Nephron progenitor cell (in vitro differentiated cells): ENCODE data around the gene APOD.
A peak's percentile ranks its signal among the peaks of the same experiment; 100 is the strongest.

Source experiments
- DNase-seq: peaks from one replicate; pipeline ENCODE4 v3.0.0; 2021
- H3K27ac Mint-ChIP-seq: 2 replicates; pipeline ENCODE4 v1.8.0; 2021; ENCODE audit warnings: mild to moderate bottlenecking, moderate library complexity, mixed read lengths
- H3K27me3 Mint-ChIP-seq: 2 replicates; pipeline ENCODE4 v1.8.0; 2021; ENCODE audit warnings: mild to moderate bottlenecking, low read depth, mixed read lengths; ENCODE audit not compliant: poor library complexity
- H3K36me3 Mint-ChIP-seq: 2 replicates; pipeline ENCODE4 v1.8.0; 2021; ENCODE audit warnings: low read depth, mixed read lengths
- H3K4me1 Mint-ChIP-seq: 2 replicates; pipeline ENCODE4 v1.8.0; 2021; ENCODE audit warnings: mixed read lengths
- H3K4me3 Mint-ChIP-seq: 2 replicates; pipeline ENCODE4 v1.8.0; 2021; ENCODE audit warnings: mild to moderate bottlenecking, moderate library complexity, mixed read lengths
- H3K9me3 Mint-ChIP-seq: 2 replicates; pipeline ENCODE4 v1.8.0; 2021; ENCODE audit warnings: mild to moderate bottlenecking, moderate library complexity, mixed read lengths
- TF ChIP-seq, protein P1 (sequence below): fragments of 200-600 bp; sonication (generic); IDR thresholded peaks from 2 replicates; pipeline ENCODE4 v1.5.0; 2021; ENCODE audit warnings: antibody characterized with exemption

Gene APOD

DNA sequence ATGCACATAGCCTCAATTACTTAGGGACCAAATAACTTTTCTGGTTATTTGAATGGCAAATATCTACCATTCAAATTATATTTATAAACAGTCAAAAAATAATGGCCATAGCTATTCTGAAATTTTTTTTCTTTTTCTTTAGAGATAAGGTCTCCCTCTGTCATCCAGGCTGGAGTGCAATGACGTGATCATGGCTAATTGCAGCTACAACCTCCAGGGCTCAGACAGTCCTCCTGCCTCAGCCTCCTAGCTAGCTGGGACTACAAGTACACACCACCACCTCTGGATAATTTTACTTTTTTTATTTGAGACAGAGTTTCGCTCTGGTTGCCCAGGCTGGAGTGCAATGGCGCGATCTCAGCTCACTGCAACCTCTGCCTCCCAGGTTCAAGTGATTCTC is 57.2 kb downstream of the APOD start:
- Mint-ChIP-seq H3K27me3 (peaks cover 3% of the 10 kb centered on the region), H3K9me3 (no peaks in the 10 kb centered on the region), H3K27ac (no peak overlapping the region), H3K36me3 (peaks cover 24% of the 10 kb centered on the region), H3K4me1 (no peaks in the 10 kb centered on the region), H3K4me3 (no peak overlapping the region)
- no peak for DNase-seq
- TF ChIP-seq, protein P1, sequence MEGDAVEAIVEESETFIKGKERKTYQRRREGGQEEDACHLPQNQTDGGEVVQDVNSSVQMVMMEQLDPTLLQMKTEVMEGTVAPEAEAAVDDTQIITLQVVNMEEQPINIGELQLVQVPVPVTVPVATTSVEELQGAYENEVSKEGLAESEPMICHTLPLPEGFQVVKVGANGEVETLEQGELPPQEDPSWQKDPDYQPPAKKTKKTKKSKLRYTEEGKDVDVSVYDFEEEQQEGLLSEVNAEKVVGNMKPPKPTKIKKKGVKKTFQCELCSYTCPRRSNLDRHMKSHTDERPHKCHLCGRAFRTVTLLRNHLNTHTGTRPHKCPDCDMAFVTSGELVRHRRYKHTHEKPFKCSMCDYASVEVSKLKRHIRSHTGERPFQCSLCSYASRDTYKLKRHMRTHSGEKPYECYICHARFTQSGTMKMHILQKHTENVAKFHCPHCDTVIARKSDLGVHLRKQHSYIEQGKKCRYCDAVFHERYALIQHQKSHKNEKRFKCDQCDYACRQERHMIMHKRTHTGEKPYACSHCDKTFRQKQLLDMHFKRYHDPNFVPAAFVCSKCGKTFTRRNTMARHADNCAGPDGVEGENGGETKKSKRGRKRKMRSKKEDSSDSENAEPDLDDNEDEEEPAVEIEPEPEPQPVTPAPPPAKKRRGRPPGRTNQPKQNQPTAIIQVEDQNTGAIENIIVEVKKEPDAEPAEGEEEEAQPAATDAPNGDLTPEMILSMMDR, result no peak

DNA sequence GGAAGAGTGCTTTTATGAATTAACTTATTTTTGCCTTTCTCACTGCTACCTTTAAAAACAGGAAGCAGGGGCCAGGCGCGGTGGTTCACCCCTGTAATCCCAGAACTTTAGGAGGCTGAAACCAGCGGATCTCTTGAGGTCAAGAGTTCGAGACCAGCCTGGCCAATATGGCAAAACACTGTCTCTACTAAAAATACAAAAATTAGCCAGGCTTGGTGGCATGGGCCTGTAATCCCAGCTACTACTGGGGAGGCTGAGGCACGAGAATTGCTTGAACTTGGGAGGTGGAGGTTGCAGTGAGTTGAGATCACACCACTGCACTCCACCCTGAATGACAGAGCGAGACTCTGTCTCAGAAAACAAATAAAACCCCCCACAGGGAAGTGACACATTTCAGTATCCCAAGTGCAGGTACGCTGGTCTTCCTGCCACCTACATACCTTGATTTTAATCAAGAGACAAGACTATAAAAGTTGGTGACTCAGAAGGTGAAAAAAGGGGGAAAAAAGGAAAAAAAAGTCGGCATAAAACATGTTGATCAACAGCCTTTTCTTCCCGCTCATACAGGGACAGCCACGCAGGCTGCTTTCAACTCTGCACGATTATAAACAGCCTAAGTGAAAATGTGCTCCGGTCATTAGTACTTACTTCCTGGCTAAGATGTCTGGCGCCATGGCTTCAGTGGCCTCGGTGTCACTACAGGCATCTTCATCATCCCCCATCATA is 59.4 kb downstream of the APOD start:
- Mint-ChIP-seq H3K4me3 (no peak overlapping the region), H3K4me1 (no peaks in the 10 kb centered on the region), H3K27ac (peak overlapping the region; percentile 13), H3K9me3 (no peaks in the 10 kb centered on the region), H3K36me3 (peaks cover 21% of the 10 kb centered on the region), H3K27me3 (peaks cover 3% of the 10 kb centered on the region)
- no peak for DNase-seq
- TF ChIP-seq, protein P1, result no peak

DNA sequence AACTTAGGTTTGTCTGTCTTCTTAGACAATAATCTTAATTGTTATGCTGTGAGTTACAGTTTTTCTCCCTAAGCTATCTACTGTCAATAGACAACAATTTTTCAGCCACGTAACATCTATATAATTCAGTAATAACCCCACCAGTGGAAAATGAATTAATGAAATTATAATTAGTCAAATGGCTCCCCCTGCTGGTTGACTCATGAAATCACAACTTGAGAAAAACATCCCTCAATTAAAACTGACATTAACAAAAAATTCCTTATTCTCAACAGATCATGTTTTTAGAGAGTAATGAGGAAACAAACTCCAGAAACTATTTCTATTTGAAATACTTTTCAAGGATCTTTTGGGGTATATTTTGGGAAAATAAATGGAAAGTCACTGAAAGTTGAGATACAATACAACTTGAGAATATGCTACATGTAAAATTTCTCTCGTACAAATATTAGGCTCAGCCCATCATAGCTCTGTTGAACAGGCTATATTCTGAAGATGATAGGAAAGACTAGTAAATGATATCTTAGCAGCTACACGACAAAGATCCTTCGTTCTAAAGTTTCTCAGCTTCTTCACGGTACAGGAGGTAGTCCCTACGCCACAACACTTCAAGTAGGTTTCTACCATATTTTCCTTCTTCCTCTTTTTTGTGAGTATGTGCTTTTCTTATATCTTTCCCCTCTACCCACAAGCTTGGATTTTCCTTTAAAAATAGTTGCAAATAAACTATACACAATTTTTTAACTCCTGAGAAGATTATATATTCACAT is 61.3 kb downstream of the APOD start:
- H3K4me1 Mint-ChIP-seq, result no peaks in the 10 kb centered on the region
- peak; percentile 17 for DNase-seq
- peaks cover 21% of the 10 kb centered on the region for H3K36me3 Mint-ChIP-seq
- TF ChIP-seq, protein P1, result peak; percentile 88
- H3K4me3 Mint-ChIP-seq, result no peak overlapping the region
- peaks cover 3% of the 10 kb centered on the region for H3K27me3 Mint-ChIP-seq
- peak overlapping the region; percentile 14 for H3K27ac Mint-ChIP-seq
- no peaks in the 10 kb centered on the region for H3K9me3 Mint-ChIP-seq
